Psoas muscle (tissue), 8 donors: Measurements from ENCODE around the gene SLC30A2. TPM values are rescaled to one million over a fixed set of nuclear protein-coding genes. Genes with fewer than 3 reads are reported as not detected.
A peak's percentile ranks its signal among the peaks of the same experiment; 100 is the strongest.

Experiments used
- ATAC-seq, 4 donors: fragments of 200-7000 bp; cut with Tn5 transposase; one replicate each; pipeline ENCODE4 v1.9.1; 2020; ENCODE audit warnings: moderate library complexity in 3 of 4, mild to moderate bottlenecking in 2 of 4
- DNase-seq, 2 donors: peaks; one replicate each; pipeline ENCODE4 v3.0.0-alpha.2; 2020
- H3K27ac ChIP-seq: fragments of 200-600 bp; one replicate; pipeline ENCODE4 v1.8.0; 2022
- H3K27me3 ChIP-seq, 3 donors: fragments of 200-600 bp in 1 of 3; one replicate each; pipeline versions ENCODE4 v1.6.1 to v1.8.0; 2013 to 2022; ENCODE audit warnings: low read length in 2 of 3, mild to moderate bottlenecking in 2 of 3, moderate library complexity in 1 of 3; ENCODE audit not compliant: insufficient read depth in 3 of 3
- H3K36me3 ChIP-seq, 2 donors: fragments of 200-600 bp in 1 of 2; one replicate each; pipeline versions ENCODE4 v1.6.1 to v1.8.0; 2013 to 2022; ENCODE audit warnings: low read depth in 1 of 2, mild to moderate bottlenecking in 1 of 2, moderate library complexity in 1 of 2; ENCODE audit not compliant: insufficient read depth in 1 of 2
- H3K4me1 ChIP-seq: fragments of 200-600 bp; one replicate; pipeline ENCODE4 v1.8.0; 2022
- H3K4me3 ChIP-seq: fragments of 200-600 bp; one replicate; pipeline ENCODE4 v1.8.0; 2022; ENCODE audit warnings: mild to moderate bottlenecking
- H3K9me3 ChIP-seq: fragments of 200-600 bp; one replicate; pipeline ENCODE4 v1.8.0; 2022
- CTCF ChIP-seq: fragments of 200-600 bp; IDR thresholded peaks from one replicate; pipeline ENCODE4 v1.8.0; 2022; ENCODE audit warnings: antibody characterized with exemption
- WGBS, 3 donors: extraction: QIAGEN DNeasy Blood & Tissue Kit; methylation state at CpG; one replicate each; pipeline versions ENCODE4 v1.1.6 to v1.1.7; 2013; 5-methylcytosine and 5-hydroxymethylcytosine counted together
- intact Hi-C, 2 donors: fragments of 100-400 bp; cut with DNase I; formaldehyde crosslinking; loops; one replicate each; pipeline versions ENCODE4 v1.11.0 to v1.14.2; 2022
- polyA plus RNA-seq, 3 donors: library from polyadenylated mRNA; stranded (reverse); fragments of 200-250 nt; gene quantifications; one replicate each; pipeline ENCODE4 v1.2.3, GENCODE V29; 2013
- total RNA-seq, 4 donors: library from RNA; stranded (reverse); fragmentation: NEBNext Ultra II Directional in 2 of 4; extraction: Animal tissue kit (Norgen Biotek cat#: 25700) in 2 of 4; gene quantifications; one replicate each; pipeline versions ENCODE4 v1.2.1 to v1.2.4, GENCODE V29; 2021 to 2023
- donor health status: healthy with polysubstance abuse.
- donor health status: DM: no; HTN: no; CAD: no; lungs with moderate emphysema.
- donor health status: Bipolar disorder and iron deficiency.
- donor health status: healthy.
- donor health status: DM: yes; HTN: yes; CAD: no.
- donor health status: DM: no; HTN: no; CAD: no.
- donor health status: DM: no; HTN: no; CAD: no.
- donor health status: DM: yes; HTN: yes; CAD: no.

SLC30A2 gene
- total and polyA plus RNA-seq, 7 donors = 0.21 to 7.8 (median 1.2) TPM

- TF ChIP-seq CTCF = no peak
- Histone ChIP-seq H3K27ac (peak overlapping the region; percentile 94), H3K9me3 (no peaks in the 10 kb centered on the region), H3K36me3 (no peaks in the 10 kb centered on the region), H3K27me3 (no peaks in the 10 kb centered on the region), H3K4me1 (peaks cover 35% of the 10 kb centered on the region), H3K4me3 (no peak overlapping the region)
- WGBS, 3 donors = 41 to 56% (median 45%) methylated on average over 6 of the region's 6 CpGs
- ATAC-seq (peak in 1 of 4 donors; percentile 3), DNase-seq (no peak)
- intact Hi-C loops = loop anchor here (2.0 to 5.0 kb wide), 5 partner anchors 29 to 124 kb away; partner anchors contain the start of gene TRIM63 (in 1 of the 2)
These were observed 8.0 kb downstream of the SLC30A2 start for GRCh38 chr1:26037904-26038303.

DNA sequence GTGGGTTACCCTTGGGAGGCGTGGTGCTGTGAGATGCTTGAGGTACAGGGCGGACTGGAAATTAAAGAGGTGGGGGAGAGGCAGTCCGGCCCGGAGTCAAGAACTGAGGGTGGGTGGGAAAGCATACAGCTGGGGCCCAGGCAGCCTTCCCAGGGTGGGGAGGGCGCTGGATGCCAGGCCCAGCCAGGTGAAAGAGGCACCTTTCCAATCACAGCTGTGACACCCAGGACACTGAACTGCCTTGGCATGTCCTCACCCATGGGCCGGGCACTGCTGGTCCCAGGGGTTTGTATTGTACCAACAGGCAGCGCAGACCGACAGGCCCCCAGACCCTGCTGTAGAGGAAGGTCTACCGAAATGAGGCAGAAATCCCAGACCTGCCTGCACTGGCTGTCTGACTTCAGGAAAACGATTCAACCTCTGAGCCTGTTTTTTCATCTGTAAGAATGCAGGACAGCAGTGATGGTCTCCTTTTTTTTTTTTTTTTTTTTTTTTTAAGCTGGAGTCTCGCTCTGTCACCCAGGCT is 9.1 kb downstream of the SLC30A2 start:
- Histone ChIP-seq H3K4me3 (peak overlapping the region; percentile 80), H3K27ac (peak overlapping the region; percentile 94), H3K27me3 (no peaks in the 10 kb centered on the region), H3K4me1 (peaks cover 35% of the 10 kb centered on the region), H3K9me3 (no peaks in the 10 kb centered on the region), H3K36me3 (no peaks in the 10 kb centered on the region)
- WGBS, 3 donors = 30 to 47% (median 44%) methylated on average over 9 to 10 of the region's 11 CpGs
- no peak for TF ChIP-seq CTCF
- no peak for DNase-seq
- intact Hi-C loops = loop anchor here (2.0 to 5.0 kb wide), 5 partner anchors 30 to 125 kb away; partner anchors contain the start of gene TRIM63 (in 1 of the 2)
- ATAC-seq = peak; percentile 1 to 14 (median 10)

GRCh38 chr1:26035959-26036755 is 9.8 kb downstream of the SLC30A2 start:
- ATAC-seq = peak; percentile 80 to 88 (median 82)

GRCh38 chr1:26035203-26035958 is 10.5 kb downstream of the SLC30A2 start:
- no peaks in the 10 kb centered on the region for H3K36me3 ChIP-seq
- TF ChIP-seq CTCF = no peak
- WGBS, 3 donors = 0 to 1% (median 1%) methylated on average over 53 to 60 of the region's 60 CpGs
- DNase-seq = peak; percentile 94 to 97
- H3K27ac ChIP-seq = peak overlapping the region; percentile 94
- peak overlapping the region; percentile 80 for H3K4me3 ChIP-seq
- peaks cover 35% of the 10 kb centered on the region for H3K4me1 ChIP-seq
- H3K27me3 ChIP-seq = no peaks in the 10 kb centered on the region
- ATAC-seq = peak; percentile 75 to 80 (median 78)
- no peaks in the 10 kb centered on the region for H3K9me3 ChIP-seq
- intact Hi-C loops = loop anchor here (5.0 kb wide), 3 partner anchors 57 to 127 kb away; no protein-coding TSS in a partner anchor

More at GRCh38 chr1:26035959-26036755, 9.8 kb downstream of the SLC30A2 start:
- H3K27me3 ChIP-seq = no peaks in the 10 kb centered on the region
- no peaks in the 10 kb centered on the region for H3K9me3 ChIP-seq
- peaks cover 35% of the 10 kb centered on the region for H3K4me1 ChIP-seq
- intact Hi-C loops = loop anchor here (2.0 to 5.0 kb wide), 5 partner anchors 31 to 126 kb away; partner anchors contain the start of gene TRIM63 (in 1 of the 2)
- no peaks in the 10 kb centered on the region for H3K36me3 ChIP-seq
- WGBS, 3 donors = 2 to 3% (median 3%) methylated on average over 34 to 39 of the region's 39 CpGs
- peak overlapping the region; percentile 94 for H3K27ac ChIP-seq
- DNase-seq = peak; percentile 87 to 96
- peak; percentile 100 for TF ChIP-seq CTCF
- peak overlapping the region; percentile 80 for H3K4me3 ChIP-seq
